DND-41 (cell line): ENCODE results near the gene B4GAT1.

Source experiments
- ATAC-seq: fragments of 200-7000 bp; cut with Tn5 transposase; 3 replicates; pipeline ENCODE4 v1.9.1; 2021; ENCODE audit warnings: low read depth; ENCODE audit not compliant: insufficient read depth
- DNase-seq: peaks from one replicate; pipeline ENCODE4 v3.0.0-alpha.2; 2020
- H2AFZ ChIP-seq: 2 replicates; pipeline ENCODE4 v1.6.0; 2012; ENCODE audit warnings: low read depth, low read length
- H3K27ac ChIP-seq: 2 replicates; pipeline ENCODE4 v1.5.1; 2012; ENCODE audit warnings: low read length, inconsistent platforms
- H3K27me3 ChIP-seq: fragments of 200-600 bp; sonication (generic); 2 replicates; pipeline ENCODE4 v1.6.0; 2012; ENCODE audit warnings: low read length, mild to moderate bottlenecking, inconsistent platforms; ENCODE audit not compliant: insufficient read depth, poor library complexity
- H3K36me3 ChIP-seq: 2 replicates; pipeline ENCODE4 v1.5.1; 2012; ENCODE audit warnings: low read length, inconsistent platforms; ENCODE audit not compliant: insufficient read depth
- H3K4me1 ChIP-seq: 2 replicates; pipeline ENCODE4 v1.5.1; 2012; ENCODE audit warnings: mild to moderate bottlenecking, low read length; ENCODE audit not compliant: insufficient read depth
- H3K4me2 ChIP-seq: 2 replicates; pipeline ENCODE4 v1.6.0; 2012; ENCODE audit warnings: mild to moderate bottlenecking, moderate library complexity, low read length, inconsistent platforms; ENCODE audit not compliant: insufficient read depth
- H3K4me3 ChIP-seq, 2 experiments: fragments of 200-600 bp in 1 of 2; shearing (Covaris generic) in 1 of 2; 2 replicates each; pipeline ENCODE4 v1.5.1; 2012 to 2016; ENCODE audit warnings: inconsistent platforms in 2 of 2, low read length in 2 of 2, mild to moderate bottlenecking in 2 of 2, low read depth in 1 of 2, moderate library complexity in 1 of 2
- H3K79me2 ChIP-seq: 2 replicates; pipeline ENCODE4 v1.6.0; 2012; ENCODE audit warnings: low read length, inconsistent platforms; ENCODE audit not compliant: insufficient read depth
- H3K9ac ChIP-seq: 2 replicates; pipeline ENCODE4 v1.6.0; 2012; ENCODE audit warnings: low read depth, mild to moderate bottlenecking, inconsistent platforms, low read length, moderate library complexity
- H3K9me3 ChIP-seq: 2 replicates; pipeline ENCODE4 v1.5.1; 2012; ENCODE audit warnings: low read length, moderate library complexity, mild to moderate bottlenecking, inconsistent platforms; ENCODE audit not compliant: insufficient read depth, severe bottlenecking
- H4K20me1 ChIP-seq: 2 replicates; pipeline ENCODE4 v1.6.0; 2012; ENCODE audit warnings: low read length; ENCODE audit not compliant: insufficient read depth
- CTCF ChIP-seq: IDR thresholded peaks from 2 replicates; pipeline ENCODE4 v1.5.1; 2012; ENCODE audit warnings: borderline replicate concordance, low read length, moderate library complexity, mild to moderate bottlenecking; ENCODE audit not compliant: poor library complexity, severe bottlenecking; ENCODE audit errors: extremely low read depth
- EZH2 ChIP-seq: IDR thresholded peaks from 3 replicates; pipeline ENCODE4 v1.6.1; 2012; ENCODE audit warnings: borderline replicate concordance, low read depth, mild to moderate bottlenecking, moderate library complexity, low read length, inconsistent platforms; ENCODE audit not compliant: severe bottlenecking

Gene B4GAT1

DNA sequence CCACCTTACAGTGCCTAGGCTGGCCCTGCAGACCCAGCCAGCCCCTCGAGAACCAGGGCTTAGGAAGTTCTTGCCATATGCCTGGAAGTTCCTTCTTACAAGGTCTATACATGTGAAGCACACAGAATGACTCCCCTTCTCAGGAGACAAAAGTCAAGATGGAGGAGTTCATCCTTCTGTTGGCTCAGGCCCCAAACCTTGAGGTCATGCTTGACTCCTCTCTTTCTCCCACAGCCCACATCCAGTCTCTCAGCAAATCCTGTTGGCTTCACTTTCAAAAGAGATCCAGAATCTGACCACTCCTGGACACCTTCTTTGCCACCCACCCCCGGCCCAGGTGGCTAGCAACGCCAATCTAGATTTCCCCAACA is 28.8 kb downstream of the B4GAT1 start:
- no peaks in the 10 kb centered on the region for H3K27me3 ChIP-seq
- peak overlapping the region; percentile 9 for H2AFZ ChIP-seq
- DNase-seq (no peak), ATAC-seq (no peak)
- peak overlapping the region; percentile 47 for H3K9ac ChIP-seq
- H3K4me1 ChIP-seq, result peaks cover 38% of the 10 kb centered on the region
- no peaks in the 10 kb centered on the region for H3K9me3 ChIP-seq
- 0 out of 2 replicates have a peak, but pooled peaks cover 2% of the 10 kb centered on the region for H4K20me1 ChIP-seq
- H3K4me3 ChIP-seq, result peak overlapping the region in 1 of 2 experiments; percentile 41; a peak in 1 of 4 replicates
- peak overlapping the region; percentile 99 for H3K27ac ChIP-seq
- TF ChIP-seq CTCF (no peak), EZH2 (no peak)
- H3K4me2 ChIP-seq, result peak overlapping the region; percentile 53
- no peaks in the 10 kb centered on the region for H3K79me2 ChIP-seq
- H3K36me3 ChIP-seq, result no peaks in the 10 kb centered on the region

DNA sequence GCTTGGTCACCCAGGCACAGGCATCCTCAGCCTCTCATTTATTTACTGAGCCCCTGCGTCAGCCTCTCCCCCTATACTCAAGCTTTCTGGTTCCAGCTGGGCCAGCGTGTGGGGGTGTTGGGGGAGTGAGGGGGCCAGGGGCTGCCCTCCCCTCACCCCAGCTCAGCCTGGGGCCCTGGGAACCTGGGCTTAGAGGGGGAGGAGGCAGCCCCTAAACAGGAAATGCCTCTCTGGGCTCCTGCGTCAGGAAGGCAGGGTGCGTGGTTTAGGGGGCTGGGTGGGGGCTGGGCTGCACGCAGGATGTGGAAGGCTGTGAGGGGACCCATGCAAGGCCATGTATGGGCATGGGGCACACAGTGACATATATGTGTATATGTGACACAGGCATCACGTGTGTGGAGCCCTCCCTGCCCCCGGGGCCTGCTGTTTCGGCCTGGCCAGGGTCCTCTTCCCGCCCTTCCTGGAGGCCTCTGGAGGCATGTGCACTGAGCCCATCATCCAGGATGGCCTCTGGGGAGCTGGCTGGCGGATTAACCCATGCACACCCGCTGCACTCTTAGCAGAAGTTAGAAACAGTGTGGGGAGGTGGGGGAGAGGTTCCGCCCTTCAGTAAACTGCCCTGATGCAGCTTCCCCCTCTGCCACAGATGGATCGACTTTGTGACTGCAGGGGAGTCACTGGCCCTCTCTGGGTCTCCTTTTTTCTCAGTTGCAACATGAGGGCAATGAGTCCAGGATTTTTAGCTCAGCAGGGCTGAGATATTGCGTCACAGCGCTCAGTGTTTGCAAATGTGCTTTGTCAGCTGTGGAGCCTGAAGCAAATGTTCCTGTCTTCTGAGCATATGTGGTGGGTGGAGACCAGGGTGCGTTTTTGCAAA is 29.5 kb downstream of the B4GAT1 start:
- H3K4me1 ChIP-seq, result peaks cover 45% of the 10 kb centered on the region
- H3K4me2 ChIP-seq, result peak overlapping the region; percentile 53
- H3K27ac ChIP-seq, result peak overlapping the region; percentile 99
- DNase-seq (peak; percentile 94), ATAC-seq (peak; percentile 88)
- H3K27me3 ChIP-seq, result no peaks in the 10 kb centered on the region
- H3K36me3 ChIP-seq, result no peaks in the 10 kb centered on the region
- no peaks in the 10 kb centered on the region for H3K79me2 ChIP-seq
- TF ChIP-seq EZH2 (no peak), CTCF (no peak)
- 0 out of 2 replicates have a peak, but pooled peaks cover 2% of the 10 kb centered on the region for H4K20me1 ChIP-seq
- H3K4me3 ChIP-seq, result peak overlapping the region in 1 of 2 experiments; percentile 41; a peak in 2 of 4 replicates
- peak overlapping the region; percentile 47 for H3K9ac ChIP-seq
- H3K9me3 ChIP-seq, result no peaks in the 10 kb centered on the region
- peak overlapping the region; percentile 44 for H2AFZ ChIP-seq

DNA sequence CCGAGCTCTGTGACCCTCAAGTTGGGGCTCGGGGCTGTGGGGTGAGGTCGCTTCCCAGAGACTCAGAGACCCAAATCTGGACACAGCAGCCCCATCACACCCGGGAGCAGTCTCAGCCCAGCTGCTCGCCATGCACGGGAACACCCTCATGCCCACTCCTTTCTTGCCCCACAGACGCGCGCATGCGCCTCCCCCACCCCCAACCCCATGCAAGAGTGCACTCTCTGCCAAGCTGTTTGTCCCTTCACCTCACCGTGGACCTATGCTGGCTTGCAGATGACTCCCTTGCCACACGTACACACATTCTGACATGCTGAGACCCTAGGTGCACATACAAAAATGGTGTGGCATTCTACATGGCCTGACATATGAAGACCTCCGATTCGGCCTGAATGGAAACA is 30.1 kb downstream of the B4GAT1 start:
- Histone ChIP-seq H3K9ac (peak overlapping the region; percentile 47), H3K9me3 (no peaks in the 10 kb centered on the region), H3K27ac (peak overlapping the region; percentile 99), H4K20me1 (0 out of 2 replicates have a peak, but pooled peaks cover 2% of the 10 kb centered on the region), H3K4me1 (peaks cover 49% of the 10 kb centered on the region), H3K36me3 (no peaks in the 10 kb centered on the region), H3K27me3 (no peaks in the 10 kb centered on the region), H2AFZ (peak overlapping the region; percentile 44; the same call in 1 of the 2 replicates), H3K79me2 (no peaks in the 10 kb centered on the region), H3K4me2 (peak overlapping the region; percentile 53), H3K4me3 (peak overlapping the region in 1 of 2 experiments; percentile 33; a peak in 1 of 4 replicates)
- TF ChIP-seq CTCF, result no peak
- TF ChIP-seq EZH2, result no peak
- DNase-seq (peak; percentile 59), ATAC-seq (peak; percentile 3; the same call in 1 of the 3 replicates)
